Transverse colon (tissue), 4 donors: ENCODE results near the gene ZNF281. TPM values are rescaled to one million over a fixed set of nuclear protein-coding genes. Genes with fewer than 3 reads are reported as not detected.

Experiments used
- DNase-seq: peaks from one replicate; pipeline ENCODE4 v3.0.0-alpha.2; 2019
- H3K27ac ChIP-seq, 4 donors: fragments of 200-600 bp; sonication (generic); 2 replicates each; pipeline ENCODE4 v1.5.1; 2016 to 2018; ENCODE audit warnings: inconsistent platforms in 4 of 4
- H3K27me3 ChIP-seq: fragments of 200-600 bp; sonication (generic); 2 replicates; pipeline ENCODE4 v1.5.1; 2017; ENCODE audit warnings: inconsistent platforms
- H3K36me3 ChIP-seq, 4 donors: fragments of 200-600 bp; sonication (generic); 2 replicates each; pipeline ENCODE4 v1.5.1; 2017 to 2019; ENCODE audit warnings: inconsistent platforms in 4 of 4
- H3K4me1 ChIP-seq, 4 donors: fragments of 200-600 bp; sonication (generic); 2 replicates each; pipeline ENCODE4 v1.5.1; 2017 to 2020; ENCODE audit warnings: inconsistent platforms in 4 of 4
- H3K4me3 ChIP-seq, 4 donors: fragments of 200-600 bp; sonication (generic); 1 replicate in 1 of 4; 2 replicates in 3 of 4; pipeline versions ENCODE4 v1.5.1 to v1.6.1; 2017 to 2019; ENCODE audit warnings: inconsistent platforms in 4 of 4
- H3K9me3 ChIP-seq, 2 donors: fragments of 200-600 bp; sonication (generic); 2 replicates each; pipeline ENCODE4 v1.5.1; 2017 to 2019; ENCODE audit warnings: inconsistent platforms in 2 of 2
- CTCF ChIP-seq, 5 experiments: fragments of 200-600 bp in 3 of 5; fragments of 450-650 bp in 2 of 5; sonication (generic) in 3 of 5; IDR thresholded peaks; 1 replicate in 2 of 5; 2 replicates in 3 of 5; pipeline ENCODE4 v1.5.1; 2016 to 2017; ENCODE audit warnings: antibody characterized with exemption in 5 of 5, inconsistent platforms in 3 of 5, mild to moderate bottlenecking in 2 of 5, moderate library complexity in 1 of 5
- EP300 ChIP-seq: sonication (generic); formaldehyde crosslinking; IDR thresholded peaks from one replicate; pipeline ENCODE4 v1.6.1; 2017; ENCODE audit warnings: antibody characterized with exemption, low read depth
- POLR2A ChIP-seq: fragments of 450-650 bp; IDR thresholded peaks from one replicate; pipeline ENCODE4 v1.6.1; 2016; ENCODE audit warnings: antibody characterized with exemption, mild to moderate bottlenecking, moderate library complexity
- POLR2AphosphoS5 ChIP-seq, 3 donors: sonication (generic); formaldehyde crosslinking; IDR thresholded peaks; one replicate each; pipeline ENCODE4 v1.6.1; 2016; ENCODE audit warnings: antibody characterized with exemption in 3 of 3
- WGBS, 2 donors: methylation state at CpG; one replicate each; pipeline ENCODE4 v1.1.5; 2018; ENCODE audit warnings: low coverage in 1 of 2; 5-methylcytosine and 5-hydroxymethylcytosine counted together
- in situ Hi-C, 4 donors: fragments of 200-750 bp; cut with MboI; loops; one replicate each; pipeline versions ENCODE4 v1.15.0 to v1.15.1; 2017; ENCODE audit warnings: low sequenced_read_pairs in 3 of 4, low pct_ligation_motif_present in 1 of 4, low pct_unique_long_range_greater_than_20kb in 1 of 4
- intact Hi-C: fragments of 100-400 bp; cut with DNase I; formaldehyde crosslinking; loops from one replicate; pipeline ENCODE4 v1.15.1; 2023; ENCODE audit warnings: low total_unique reads
- total RNA-seq, 4 donors: library from RNA; depleted of rRNA; stranded (reverse); fragments of >200 nt; gene quantifications; one replicate each; pipeline ENCODE4 v1.1.0, GENCODE V29; 2016

The ZNF281 gene
- total RNA-seq, 4 donors from 2014 or later: 7.5 to 15.1 (median 10.9) TPM

DNA sequence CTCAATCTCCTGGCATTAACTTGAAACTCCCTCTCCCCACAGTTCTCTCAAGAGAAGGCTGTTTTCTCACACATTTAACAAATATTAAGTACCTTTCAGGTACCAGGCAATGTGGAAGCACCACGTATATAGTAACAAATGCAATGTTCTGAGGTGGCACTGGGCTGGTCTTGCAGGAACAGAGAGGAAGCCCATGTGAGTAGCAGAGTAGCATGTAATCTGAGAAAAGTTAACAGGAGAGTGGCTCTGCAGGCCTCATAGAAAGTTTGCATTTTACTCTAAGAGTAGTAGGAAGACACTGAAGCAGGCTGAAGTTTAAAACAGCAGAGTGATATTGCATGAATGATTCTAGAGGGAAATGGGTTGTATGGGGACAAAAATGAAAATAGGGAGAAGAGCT is 21.0 kb downstream of the ZNF281 start:
- no peaks in the 10 kb centered on the region for H3K36me3 ChIP-seq
- H3K27me3 ChIP-seq: no peaks in the 10 kb centered on the region
- intact Hi-C loops: no loop called here
- in situ Hi-C loops: no loop called here
- no peak for DNase-seq
- no peak overlapping the region for H3K27ac ChIP-seq
- WGBS, 2 donors: 91% methylated on average over 1 of the region's 1 CpG; no CpG with 5 or more reads in 1 of the 2 donors
- no peak overlapping the region for H3K4me3 ChIP-seq
- no peaks in the 10 kb centered on the region for H3K9me3 ChIP-seq
- TF ChIP-seq CTCF (IDR thresholded peaks at IDR 0.05) (no peak), POLR2A (no peak), EP300 (no peak), POLR2AphosphoS5 (IDR thresholded peaks at IDR 0.05) (no peak)
- H3K4me1 ChIP-seq: no peaks in the 10 kb centered on the region

DNA sequence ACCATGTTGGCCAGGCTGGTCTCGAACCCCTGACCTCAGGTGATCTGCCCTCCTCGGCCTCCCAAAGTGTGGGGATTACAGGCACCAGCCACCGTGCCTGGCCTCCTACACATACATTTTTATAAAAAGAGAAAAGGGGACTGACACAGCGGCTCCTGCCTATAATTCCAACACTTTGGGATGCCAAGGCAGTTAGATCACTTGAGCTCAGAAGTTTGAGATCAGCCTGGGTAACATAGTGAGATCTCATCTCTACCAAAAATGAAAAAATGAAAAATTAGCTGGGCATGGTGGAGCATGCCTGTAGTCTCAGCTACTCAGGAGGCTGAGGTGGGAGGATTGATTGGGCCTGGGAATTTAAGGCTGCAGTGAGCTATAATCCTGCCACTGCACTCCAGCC is 23.4 kb downstream of the ZNF281 start:
- Histone ChIP-seq H3K4me1 (no peaks in the 10 kb centered on the region), H3K36me3 (no peaks in the 10 kb centered on the region), H3K4me3 (no peak overlapping the region), H3K27ac (no peak overlapping the region), H3K9me3 (no peaks in the 10 kb centered on the region), H3K27me3 (no peaks in the 10 kb centered on the region)
- no peak for DNase-seq
- TF ChIP-seq POLR2AphosphoS5 (IDR thresholded peaks at IDR 0.05) (no peak), EP300 (no peak), CTCF (IDR thresholded peaks at IDR 0.05) (no peak), POLR2A (no peak)
- intact Hi-C loops: no loop called here
- in situ Hi-C loops: no loop called here
- 95 to 100% methylated on average over 2 to 4 of the region's 4 CpGs for WGBS, 2 donors

- TF ChIP-seq POLR2AphosphoS5 (IDR thresholded peaks at IDR 0.05) (no peak), CTCF (IDR thresholded peaks at IDR 0.05) (no peak), EP300 (no peak), POLR2A (no peak)
- 86 to 91% methylated on average over 5 to 11 of the region's 11 CpGs for WGBS, 2 donors
- H3K9me3 ChIP-seq: no peaks in the 10 kb centered on the region
- no peaks in the 10 kb centered on the region for H3K36me3 ChIP-seq
- no peak for DNase-seq
- H3K4me3 ChIP-seq: no peak overlapping the region
- H3K27me3 ChIP-seq: no peaks in the 10 kb centered on the region
- intact Hi-C loops: no loop called here
- in situ Hi-C loops: no loop called here
- H3K4me1 ChIP-seq: no peaks in the 10 kb centered on the region
- H3K27ac ChIP-seq: no peak overlapping the region
Measured at GRCh38 chr1:200384818-200385390, 24.9 kb downstream of the ZNF281 start.

GRCh38 chr1:200381256-200381984 is 28.4 kb downstream of the ZNF281 start:
- Histone ChIP-seq H3K4me3 (no peak overlapping the region), H3K9me3 (no peaks in the 10 kb centered on the region), H3K27me3 (no peaks in the 10 kb centered on the region), H3K27ac (no peak overlapping the region), H3K36me3 (no peaks in the 10 kb centered on the region), H3K4me1 (peaks cover 0 to 5% (median 0%) of the 10 kb centered on the region in 4 donors)
- WGBS, 2 donors: 89 to 93% methylated on average over 8 of the region's 8 CpGs
- intact Hi-C loops (no loop called here), in situ Hi-C loops (no loop called here)
- TF ChIP-seq CTCF (IDR thresholded peaks at IDR 0.05) (no peak), POLR2A (no peak), EP300 (no peak), POLR2AphosphoS5 (IDR thresholded peaks at IDR 0.05) (no peak)
- no peak for DNase-seq
